Measurements from ENCODE around the gene ASS1. TPM values are rescaled to one million over a fixed set of nuclear protein-coding genes. Genes with fewer than 3 reads are reported as not detected.

Gene ASS1
- total RNA-seq, 1 experiment from 2014 or later, result 118 TPM

GRCh38 chr9:130495067-130495466 lies 50.3 kb downstream of the ASS1 start:
- no peak for DNase-seq
- Mint-ChIP-seq H3K9me3 (ENCODE audit: unreplicated experiment) (no peaks in the 10 kb centered on the region), H3K27ac (ENCODE audit: unreplicated experiment) (no peak overlapping the region), H3K4me3 (ENCODE audit: unreplicated experiment) (no peak overlapping the region), H3K36me3 (ENCODE audit: insufficient read depth, unreplicated experiment) (no peaks in the 10 kb centered on the region), H3K4me1 (ENCODE audit: low read depth, unreplicated experiment) (no peaks in the 10 kb centered on the region), H3K27me3 (ENCODE audit: insufficient read depth, unreplicated experiment) (no peaks in the 10 kb centered on the region)
- no peak overlapping the region for H3K4me3 ChIP-seq (ENCODE audit: low read depth, low read length)
- no peak for TF ChIP-seq CTCF (IDR thresholded peaks at IDR 0.05; ENCODE audit: insufficient read depth in 1 of 2, low read depth in 1 of 2, low read length in 1 of 2, severe bottlenecking in 1 of 2, unreplicated experiment in 1 of 2)
- intact Hi-C loops (cut with micrococcal nuclease; ENCODE audit: unreplicated experiment), result no loop called here
- BruUV-seq (replicated peaks), result no TSS peak
- CTCF ChIA-PET, result no interaction called here
- peaks cover 17% of the 10 kb centered on the region for H3K9me3 ChIP-seq
- no peaks in the 10 kb centered on the region for H3K36me3 ChIP-seq (ENCODE audit: control insufficient read depth, insufficient read depth, low read length)
- no peaks in the 10 kb centered on the region for H3K27me3 ChIP-seq (replicated peaks; ENCODE audit: control insufficient read depth, insufficient read depth, low read length)
- peaks cover 11% of the 10 kb centered on the region for H3K4me1 ChIP-seq
- POLR2A ChIA-PET, result no interaction called here

GRCh38 chr9:130497139-130497538 lies 52.4 kb downstream of the ASS1 start:
- Histone ChIP-seq H3K27me3 (replicated peaks; ENCODE audit: control insufficient read depth, insufficient read depth, low read length) (no peaks in the 10 kb centered on the region), H3K36me3 (ENCODE audit: control insufficient read depth, insufficient read depth, low read length) (no peaks in the 10 kb centered on the region), H3K4me3 (ENCODE audit: low read depth, low read length) (no peak overlapping the region), H3K9me3 (peaks cover 17% of the 10 kb centered on the region), H3K4me1 (peaks cover 19% of the 10 kb centered on the region)
- H3K27ac Mint-ChIP-seq (ENCODE audit: unreplicated experiment), result no peak overlapping the region
- no peak for DNase-seq
- no peak for TF ChIP-seq CTCF (IDR thresholded peaks at IDR 0.05; ENCODE audit: insufficient read depth in 1 of 2, low read depth in 1 of 2, low read length in 1 of 2, severe bottlenecking in 1 of 2, unreplicated experiment in 1 of 2)
- H3K4me1 Mint-ChIP-seq (ENCODE audit: low read depth, unreplicated experiment), result no peaks in the 10 kb centered on the region
- POLR2A ChIA-PET, result no interaction called here
- no peaks in the 10 kb centered on the region for H3K27me3 Mint-ChIP-seq (ENCODE audit: insufficient read depth, unreplicated experiment)
- H3K4me3 Mint-ChIP-seq (ENCODE audit: unreplicated experiment), result no peak overlapping the region
- CTCF ChIA-PET, result no interaction called here
- no peaks in the 10 kb centered on the region for H3K36me3 Mint-ChIP-seq (ENCODE audit: insufficient read depth, unreplicated experiment)
- no TSS peak for BruUV-seq (replicated peaks)
- intact Hi-C loops (cut with micrococcal nuclease; ENCODE audit: unreplicated experiment), result no loop called here
- no peaks in the 10 kb centered on the region for H3K9me3 Mint-ChIP-seq (ENCODE audit: unreplicated experiment)

- CTCF ChIA-PET, result no interaction called here
- no peak overlapping the region for H3K27ac Mint-ChIP-seq (ENCODE audit: unreplicated experiment)
- peaks cover 19% of the 10 kb centered on the region for H3K4me1 ChIP-seq
- H3K9me3 Mint-ChIP-seq (ENCODE audit: unreplicated experiment), result no peaks in the 10 kb centered on the region
- no peaks in the 10 kb centered on the region for H3K27me3 Mint-ChIP-seq (ENCODE audit: insufficient read depth, unreplicated experiment)
- intact Hi-C loops (cut with micrococcal nuclease; ENCODE audit: unreplicated experiment), result no loop called here
- no peak overlapping the region for H3K4me3 Mint-ChIP-seq (ENCODE audit: unreplicated experiment)
- no peak for DNase-seq
- no peaks in the 10 kb centered on the region for H3K36me3 ChIP-seq (ENCODE audit: control insufficient read depth, insufficient read depth, low read length)
- no peaks in the 10 kb centered on the region for H3K27me3 ChIP-seq (replicated peaks; ENCODE audit: control insufficient read depth, insufficient read depth, low read length)
- H3K36me3 Mint-ChIP-seq (ENCODE audit: insufficient read depth, unreplicated experiment), result no peaks in the 10 kb centered on the region
- H3K4me1 Mint-ChIP-seq (ENCODE audit: low read depth, unreplicated experiment), result no peaks in the 10 kb centered on the region
- TF ChIP-seq CTCF (IDR thresholded peaks at IDR 0.05; ENCODE audit: insufficient read depth in 1 of 2, low read depth in 1 of 2, low read length in 1 of 2, severe bottlenecking in 1 of 2, unreplicated experiment in 1 of 2), result no peak
- POLR2A ChIA-PET, result no interaction called here
- peaks cover 17% of the 10 kb centered on the region for H3K9me3 ChIP-seq
- BruUV-seq (replicated peaks), result no TSS peak
- H3K4me3 ChIP-seq (ENCODE audit: low read depth, low read length), result no peak overlapping the region
Observed at GRCh38 chr9:130498298-130498917, 53.6 kb downstream of the ASS1 start.

Measured in Caco-2 (cell line).